Measurements from ENCODE around the gene INPP4B. TPM values are rescaled to one million over a fixed set of nuclear protein-coding genes. Genes with fewer than 3 reads are reported as not detected.

INPP4B gene
- total RNA-seq, 3 donors from 2014 or later, result 15.8 to 113 (median 93.4) TPM

DNA sequence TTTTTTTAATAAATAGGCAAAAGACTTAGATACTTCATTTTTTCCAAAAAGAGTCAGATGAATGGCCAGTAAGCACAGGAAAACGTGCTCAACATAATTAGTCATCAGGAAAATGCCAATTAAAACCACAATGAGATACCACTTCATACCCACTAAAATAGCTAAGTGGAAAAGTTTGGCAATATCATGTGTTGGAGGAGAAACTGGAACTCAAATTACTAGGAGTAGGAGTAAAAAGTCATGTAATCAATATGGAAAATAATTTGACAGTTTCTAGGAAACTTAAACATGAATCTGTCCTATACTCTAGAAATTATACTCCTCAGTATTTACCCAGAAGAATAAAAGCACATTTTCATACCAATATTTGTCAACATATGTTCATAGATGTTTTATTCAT, 449.8 kb downstream of the INPP4B start:
- intact Hi-C loops (cut with DNase I; ENCODE audit: low total_unique reads), result no loop called here
- DNase-seq (ENCODE audit: low spot score in 2 of 2), result no peak
- Histone ChIP-seq H3K27me3 (no peaks in the 10 kb centered on the region), H3K27ac (no peak overlapping the region), H3K36me3 (no peaks in the 10 kb centered on the region), H3K4me1 (no peaks in the 10 kb centered on the region), H3K4me3 (no peak overlapping the region), H3K9me3 (no peaks in the 10 kb centered on the region)
- TF ChIP-seq POLR2AphosphoS5 (IDR thresholded peaks at IDR 0.05), result no peak
- TF ChIP-seq, protein P1, sequence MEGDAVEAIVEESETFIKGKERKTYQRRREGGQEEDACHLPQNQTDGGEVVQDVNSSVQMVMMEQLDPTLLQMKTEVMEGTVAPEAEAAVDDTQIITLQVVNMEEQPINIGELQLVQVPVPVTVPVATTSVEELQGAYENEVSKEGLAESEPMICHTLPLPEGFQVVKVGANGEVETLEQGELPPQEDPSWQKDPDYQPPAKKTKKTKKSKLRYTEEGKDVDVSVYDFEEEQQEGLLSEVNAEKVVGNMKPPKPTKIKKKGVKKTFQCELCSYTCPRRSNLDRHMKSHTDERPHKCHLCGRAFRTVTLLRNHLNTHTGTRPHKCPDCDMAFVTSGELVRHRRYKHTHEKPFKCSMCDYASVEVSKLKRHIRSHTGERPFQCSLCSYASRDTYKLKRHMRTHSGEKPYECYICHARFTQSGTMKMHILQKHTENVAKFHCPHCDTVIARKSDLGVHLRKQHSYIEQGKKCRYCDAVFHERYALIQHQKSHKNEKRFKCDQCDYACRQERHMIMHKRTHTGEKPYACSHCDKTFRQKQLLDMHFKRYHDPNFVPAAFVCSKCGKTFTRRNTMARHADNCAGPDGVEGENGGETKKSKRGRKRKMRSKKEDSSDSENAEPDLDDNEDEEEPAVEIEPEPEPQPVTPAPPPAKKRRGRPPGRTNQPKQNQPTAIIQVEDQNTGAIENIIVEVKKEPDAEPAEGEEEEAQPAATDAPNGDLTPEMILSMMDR (IDR thresholded peaks at IDR 0.05), result no peak
- TF ChIP-seq POLR2A (IDR thresholded peaks at IDR 0.05), result no peak

DNA sequence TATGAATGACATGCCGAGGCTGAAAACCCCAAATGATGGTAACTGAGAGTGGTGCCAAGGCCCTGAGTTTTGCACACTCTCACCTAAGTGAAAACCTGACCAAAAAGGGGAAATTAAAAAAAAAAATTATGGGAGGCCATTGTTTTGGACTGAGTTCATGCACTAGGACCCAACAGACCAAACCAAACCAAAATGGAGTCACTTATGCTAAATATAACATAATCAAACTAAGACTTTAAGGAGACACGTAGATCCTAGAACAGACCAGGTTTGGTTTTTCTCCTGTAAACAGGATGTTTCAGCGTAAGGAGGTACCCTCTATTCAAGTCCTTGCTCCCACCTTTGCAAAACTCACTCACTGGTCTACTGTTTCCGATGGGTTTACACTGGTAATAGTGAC, 453.0 kb downstream of the INPP4B start:
- Histone ChIP-seq H3K27ac (no peak overlapping the region), H3K36me3 (no peaks in the 10 kb centered on the region), H3K4me1 (no peaks in the 10 kb centered on the region), H3K4me3 (no peak overlapping the region), H3K9me3 (no peaks in the 10 kb centered on the region), H3K27me3 (no peaks in the 10 kb centered on the region)
- no peak for DNase-seq (ENCODE audit: low spot score in 2 of 2)
- intact Hi-C loops (cut with DNase I; ENCODE audit: low total_unique reads), result no loop called here
- no peak for TF ChIP-seq POLR2AphosphoS5 (IDR thresholded peaks at IDR 0.05)

DNA sequence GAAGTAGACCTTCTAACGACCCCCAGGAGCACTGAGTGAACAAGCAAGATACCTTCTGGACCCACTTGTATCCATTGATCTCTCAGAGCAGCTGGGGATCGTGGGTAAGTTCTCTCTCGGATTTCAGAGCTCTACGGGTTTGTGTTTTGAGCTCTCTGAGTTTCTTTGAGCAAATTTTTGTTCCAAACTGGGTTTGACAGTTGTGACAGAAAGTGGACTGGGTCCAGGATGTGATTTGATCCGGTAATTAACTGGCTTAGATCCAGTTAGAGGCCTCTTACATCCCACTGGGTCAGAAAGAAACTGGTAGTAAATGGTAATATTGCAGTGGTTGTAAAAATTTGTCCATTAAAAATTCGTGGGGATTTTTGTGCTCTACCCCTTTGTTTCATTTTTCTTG, 459.2 kb downstream of the INPP4B start:
- no peak for DNase-seq (ENCODE audit: low spot score in 2 of 2)
- Histone ChIP-seq H3K27me3 (no peaks in the 10 kb centered on the region), H3K9me3 (no peaks in the 10 kb centered on the region), H3K4me3 (no peak overlapping the region), H3K36me3 (no peaks in the 10 kb centered on the region), H3K27ac (no peak overlapping the region), H3K4me1 (no peaks in the 10 kb centered on the region)
- intact Hi-C loops (cut with DNase I; ENCODE audit: low total_unique reads), result no loop called here
- no peak for TF ChIP-seq POLR2AphosphoS5 (IDR thresholded peaks at IDR 0.05)
- no peak for TF ChIP-seq POLR2A (IDR thresholded peaks at IDR 0.05)
- TF ChIP-seq, protein P1 (IDR thresholded peaks at IDR 0.05), result no peak

DNA sequence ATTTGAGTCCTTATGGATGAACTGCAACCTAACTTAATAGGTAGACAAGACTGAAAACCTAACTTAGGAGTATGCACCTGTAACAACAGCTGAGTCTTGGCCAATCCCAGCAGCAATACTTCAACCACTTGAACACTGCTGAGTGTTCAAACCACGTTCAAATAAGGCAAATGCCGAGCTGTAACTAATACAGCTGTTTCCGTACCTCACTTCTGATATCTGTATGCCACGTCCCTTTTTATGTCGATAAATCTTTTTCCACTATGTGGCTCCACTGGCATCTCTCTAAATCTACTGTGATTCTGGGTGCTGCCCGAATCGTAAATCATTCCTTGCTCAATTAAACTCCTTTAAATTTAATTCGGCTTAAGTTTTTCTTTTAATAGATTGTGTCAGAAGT, 459.7 kb downstream of the INPP4B start:
- DNase-seq (ENCODE audit: low spot score in 2 of 2), result no peak
- no peaks in the 10 kb centered on the region for H3K27me3 ChIP-seq
- H3K27ac ChIP-seq, result no peak overlapping the region
- H3K4me1 ChIP-seq, result no peaks in the 10 kb centered on the region
- intact Hi-C loops (cut with DNase I; ENCODE audit: low total_unique reads), result no loop called here
- no peaks in the 10 kb centered on the region for H3K36me3 ChIP-seq
- no peak overlapping the region for H3K4me3 ChIP-seq
- H3K9me3 ChIP-seq, result no peaks in the 10 kb centered on the region
- TF ChIP-seq, protein P1 (IDR thresholded peaks at IDR 0.05), result no peak
- TF ChIP-seq POLR2A (IDR thresholded peaks at IDR 0.05) (no peak), POLR2AphosphoS5 (IDR thresholded peaks at IDR 0.05) (no peak)

DNA sequence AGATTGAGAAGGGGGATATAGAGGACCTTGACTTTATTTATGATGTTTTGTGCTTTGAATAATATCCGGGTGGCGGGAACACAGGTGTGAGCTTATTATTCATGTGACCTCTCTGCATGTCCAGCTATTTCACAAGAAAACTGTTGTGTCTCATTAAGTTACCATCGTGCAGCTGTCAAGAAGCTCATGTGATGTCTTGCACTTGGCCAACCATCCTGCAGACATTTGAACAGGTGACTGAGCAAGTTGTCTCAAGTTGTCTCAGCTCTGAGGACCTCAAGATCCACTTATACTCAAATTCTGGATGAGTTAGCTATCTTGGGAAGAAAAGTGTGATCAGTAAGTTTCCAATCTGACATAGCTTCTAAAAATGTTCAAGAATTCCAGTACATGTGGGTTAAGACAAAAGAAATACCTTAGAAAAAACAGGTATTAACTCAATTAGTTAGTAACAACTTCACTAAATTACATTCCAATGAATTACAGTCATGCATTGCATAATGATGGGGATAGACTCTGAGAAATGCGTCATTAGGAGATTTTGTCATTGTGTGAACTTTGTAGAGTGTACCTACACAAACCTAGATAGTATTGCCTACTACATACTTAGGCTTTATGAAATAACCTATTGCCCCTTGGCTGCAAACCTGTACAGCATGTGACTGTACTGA, 462.2 kb downstream of the INPP4B start:
- H3K4me1 ChIP-seq, result no peaks in the 10 kb centered on the region
- no peak for TF ChIP-seq POLR2A (IDR thresholded peaks at IDR 0.05)
- TF ChIP-seq, protein P1 (IDR thresholded peaks at IDR 0.05), result no peak
- TF ChIP-seq POLR2AphosphoS5 (IDR thresholded peaks at IDR 0.05), result no peak
- no peaks in the 10 kb centered on the region for H3K27me3 ChIP-seq
- no peak overlapping the region for H3K4me3 ChIP-seq
- intact Hi-C loops (cut with DNase I; ENCODE audit: low total_unique reads), result no loop called here
- H3K36me3 ChIP-seq, result no peaks in the 10 kb centered on the region
- DNase-seq (ENCODE audit: low spot score in 2 of 2), result no peak
- H3K27ac ChIP-seq, result no peak overlapping the region
- H3K9me3 ChIP-seq, result no peaks in the 10 kb centered on the region

Measured in breast epithelium (tissue), 4 donors.